ENCODE measurements around the gene HHIPL2. TPM values are rescaled to one million over a fixed set of nuclear protein-coding genes. Genes with fewer than 3 reads are reported as not detected.

HHIPL2 gene
- total RNA-seq, 4 donors from 2014 or later, result not detected

DNA sequence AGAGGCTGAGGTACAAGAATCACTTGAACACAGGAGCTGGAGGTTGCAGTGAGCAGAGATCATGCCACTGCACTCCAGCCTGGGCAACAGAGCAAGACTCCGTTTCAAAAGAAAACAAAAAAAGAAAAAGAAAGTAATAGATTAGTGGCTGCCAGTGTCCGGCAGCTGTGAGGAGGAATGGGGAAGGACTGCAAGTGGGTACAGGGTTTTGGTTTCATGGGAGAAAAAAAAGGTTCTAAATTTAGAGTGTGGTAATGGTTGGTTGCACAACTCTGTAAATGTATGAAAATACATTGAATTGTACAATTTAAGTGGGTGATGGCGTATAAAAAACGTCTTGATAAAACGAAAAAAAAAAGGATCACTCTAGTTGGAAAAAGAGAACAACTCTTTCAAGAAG is 35.2 kb upstream of the HHIPL2 start:
- TF ChIP-seq, protein P1, sequence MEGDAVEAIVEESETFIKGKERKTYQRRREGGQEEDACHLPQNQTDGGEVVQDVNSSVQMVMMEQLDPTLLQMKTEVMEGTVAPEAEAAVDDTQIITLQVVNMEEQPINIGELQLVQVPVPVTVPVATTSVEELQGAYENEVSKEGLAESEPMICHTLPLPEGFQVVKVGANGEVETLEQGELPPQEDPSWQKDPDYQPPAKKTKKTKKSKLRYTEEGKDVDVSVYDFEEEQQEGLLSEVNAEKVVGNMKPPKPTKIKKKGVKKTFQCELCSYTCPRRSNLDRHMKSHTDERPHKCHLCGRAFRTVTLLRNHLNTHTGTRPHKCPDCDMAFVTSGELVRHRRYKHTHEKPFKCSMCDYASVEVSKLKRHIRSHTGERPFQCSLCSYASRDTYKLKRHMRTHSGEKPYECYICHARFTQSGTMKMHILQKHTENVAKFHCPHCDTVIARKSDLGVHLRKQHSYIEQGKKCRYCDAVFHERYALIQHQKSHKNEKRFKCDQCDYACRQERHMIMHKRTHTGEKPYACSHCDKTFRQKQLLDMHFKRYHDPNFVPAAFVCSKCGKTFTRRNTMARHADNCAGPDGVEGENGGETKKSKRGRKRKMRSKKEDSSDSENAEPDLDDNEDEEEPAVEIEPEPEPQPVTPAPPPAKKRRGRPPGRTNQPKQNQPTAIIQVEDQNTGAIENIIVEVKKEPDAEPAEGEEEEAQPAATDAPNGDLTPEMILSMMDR (IDR thresholded peaks at IDR 0.05; ENCODE audit: low read depth), result no peak

DNA sequence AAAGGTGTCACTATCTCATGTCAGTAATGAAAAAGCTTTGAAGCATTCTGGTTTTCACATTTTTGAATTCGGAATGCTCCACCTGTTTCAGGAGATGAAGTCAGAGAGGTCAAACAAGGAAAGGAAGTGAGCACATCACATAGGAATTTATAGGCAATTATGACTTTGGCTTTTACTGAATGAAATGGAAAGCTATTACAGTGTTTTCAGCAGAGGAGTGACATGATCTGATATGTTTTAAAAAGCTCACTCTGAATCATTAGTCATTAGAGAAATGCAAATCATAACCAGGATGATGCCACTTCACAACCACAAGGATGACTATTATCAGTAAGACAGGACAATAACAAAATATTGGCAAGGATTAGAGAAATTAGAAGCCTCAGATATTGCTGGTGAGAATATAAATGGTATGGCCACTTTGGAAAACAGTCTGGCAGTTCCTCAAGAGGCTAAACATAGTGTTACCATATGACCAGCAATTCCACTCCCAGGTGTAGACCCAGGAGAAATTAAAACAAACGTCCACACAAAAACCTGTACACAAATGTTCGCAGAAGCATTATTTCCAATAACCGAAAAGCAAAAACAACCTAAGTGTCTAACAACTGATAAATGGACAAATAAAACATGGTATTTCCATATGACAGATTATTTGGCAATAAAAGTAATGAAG is 34.3 kb upstream of the HHIPL2 start:
- TF ChIP-seq, protein P1 (IDR thresholded peaks at IDR 0.05; ENCODE audit: low read depth), result no peak

DNA sequence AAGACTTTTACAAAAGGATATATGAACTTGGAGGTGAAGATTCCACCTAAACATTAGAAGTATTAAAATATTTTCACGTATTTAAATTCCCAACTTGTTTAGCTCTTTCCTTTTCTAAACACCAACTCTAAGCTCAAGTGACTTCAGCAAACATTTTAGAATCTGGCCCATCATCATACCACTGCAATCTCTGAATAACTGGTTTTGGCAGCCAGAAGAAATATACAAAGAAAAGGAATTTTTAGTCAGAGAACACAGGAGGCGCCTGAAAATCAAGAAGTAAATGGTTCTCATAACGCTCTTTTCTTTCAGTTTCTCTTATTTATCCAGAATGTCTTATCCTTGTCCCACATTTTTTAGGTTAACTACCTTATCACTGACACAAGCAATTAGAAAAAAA is 31.4 kb upstream of the HHIPL2 start:
- TF ChIP-seq, protein P1 (IDR thresholded peaks at IDR 0.05; ENCODE audit: low read depth), result no peak

DNA sequence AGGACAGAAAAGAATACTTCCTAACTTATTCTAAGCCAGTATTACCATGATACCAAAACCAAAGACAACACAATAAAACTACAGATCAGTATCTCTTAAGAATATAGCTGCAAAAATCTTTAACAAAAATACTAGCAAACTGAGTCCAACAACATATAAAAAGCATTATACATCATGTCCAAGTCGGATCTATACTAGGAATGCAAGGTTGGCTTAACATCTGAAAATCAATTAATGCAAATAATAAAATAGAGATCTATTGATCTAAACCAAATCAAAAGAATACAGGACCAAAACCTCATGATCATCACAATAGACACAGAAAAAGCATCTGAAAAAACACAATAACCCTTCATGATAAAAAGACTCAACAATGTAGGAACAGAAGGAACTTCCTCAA is 22.9 kb upstream of the HHIPL2 start:
- TF ChIP-seq, protein P1 (IDR thresholded peaks at IDR 0.05; ENCODE audit: low read depth), result no peak

DNA sequence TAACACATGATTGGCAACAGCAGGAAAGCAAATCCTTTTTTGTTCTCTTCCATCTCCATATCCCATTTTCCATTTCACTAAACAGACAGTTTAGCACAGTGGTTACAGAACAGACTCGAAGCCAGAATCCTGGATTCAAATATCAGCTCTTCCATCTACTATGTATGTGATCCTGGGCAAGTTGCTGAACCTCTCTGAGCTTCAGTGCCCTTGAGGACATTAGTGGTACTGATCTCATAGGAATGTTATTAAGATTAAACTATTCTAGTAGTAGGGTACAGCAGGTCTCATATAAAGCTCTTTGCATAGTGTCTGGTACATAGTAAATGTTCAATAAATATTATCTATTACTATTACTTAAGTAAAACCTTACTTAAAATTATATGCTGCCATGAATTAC is 13.8 kb upstream of the HHIPL2 start:
- TF ChIP-seq, protein P1 (IDR thresholded peaks at IDR 0.05; ENCODE audit: low read depth), result no peak

DNA sequence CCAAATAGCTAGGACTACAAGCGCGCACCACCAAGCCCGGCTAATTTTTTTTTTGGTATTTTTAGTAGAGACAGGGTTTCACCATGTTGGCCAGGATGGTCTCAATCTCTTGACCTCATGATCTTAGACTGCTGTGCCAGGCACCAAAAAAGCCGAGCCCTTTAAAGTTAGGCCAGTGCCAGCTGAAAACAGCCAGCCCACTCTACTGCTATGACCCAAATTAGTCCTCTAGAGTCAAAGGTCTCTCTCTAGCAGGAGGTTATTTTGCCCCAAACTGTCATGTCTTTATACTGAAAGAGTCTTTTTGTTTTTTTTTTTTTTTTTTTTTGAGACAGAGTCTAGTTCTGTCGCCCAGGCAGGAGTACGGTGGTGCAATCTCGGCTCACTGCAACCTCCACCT is 9.7 kb upstream of the HHIPL2 start:
- TF ChIP-seq, protein P1 (IDR thresholded peaks at IDR 0.05; ENCODE audit: low read depth), result no peak

DNA sequence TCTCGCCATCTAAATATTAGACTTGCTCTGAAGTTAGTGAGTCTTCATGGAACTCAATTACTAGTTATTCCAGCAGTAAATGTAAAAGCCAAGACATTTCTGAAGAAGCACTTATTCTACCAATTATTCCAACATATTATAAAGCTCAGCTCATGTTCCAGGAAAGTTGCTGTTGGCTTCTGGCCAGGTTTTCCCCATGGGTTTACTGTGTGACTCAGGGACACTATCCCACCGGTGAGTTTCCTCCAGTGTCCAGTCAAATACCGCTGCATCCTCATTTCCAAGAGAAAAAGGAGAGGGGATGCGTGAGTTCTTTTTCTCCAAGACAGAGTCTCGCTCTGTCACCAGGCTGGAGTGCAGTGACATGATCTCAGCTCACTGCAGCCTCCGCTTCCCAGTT is 9.2 kb upstream of the HHIPL2 start:
- TF ChIP-seq, protein P1 (IDR thresholded peaks at IDR 0.05; ENCODE audit: low read depth), result no peak
